Thoracic aorta (tissue), 2 donors: ENCODE data around the gene ORM2. TPM values are rescaled to one million over a fixed set of nuclear protein-coding genes. Genes with fewer than 3 reads are reported as not detected.

Experiments
- ATAC-seq: fragments of 150-250 bp; one replicate; pipeline ENCODE4 v1.8.0; 2017; ENCODE audit warnings: low read depth; ENCODE audit not compliant: insufficient number of reproducible peaks, low FRiP score
- DNase-seq: peaks from one replicate; pipeline ENCODE4 v3.0.0-alpha.2; 2020; ENCODE audit warnings: low spot score
- H3K27ac ChIP-seq, 2 donors: fragments of 200-600 bp; sonication (generic); 1 replicate in 1 of 2; 2 replicates in 1 of 2; pipeline ENCODE4 v1.5.1; 2016; ENCODE audit warnings: mild to moderate bottlenecking in 2 of 2, moderate library complexity in 2 of 2
- H3K27me3 ChIP-seq: fragments of 200-600 bp; sonication (generic); replicated peaks from 2 replicates; pipeline ENCODE4 v1.6.0; 2016; ENCODE audit warnings: mild to moderate bottlenecking; ENCODE audit not compliant: insufficient read depth
- H3K36me3 ChIP-seq: fragments of 200-600 bp; sonication (generic); one replicate; pipeline ENCODE4 v1.5.1; 2016
- H3K4me1 ChIP-seq, 2 donors: fragments of 200-600 bp; sonication (generic); 1 replicate in 1 of 2; 2 replicates in 1 of 2; pipeline versions ENCODE4 v1.5.1 to v1.6.0; 2016; ENCODE audit warnings: low read depth in 2 of 2, mild to moderate bottlenecking in 1 of 2; ENCODE audit not compliant: control insufficient read depth in 1 of 2
- H3K4me3 ChIP-seq: fragments of 200-600 bp; sonication (generic); 2 replicates; pipeline ENCODE4 v1.5.1; 2016; ENCODE audit warnings: mild to moderate bottlenecking
- H3K9me3 ChIP-seq: fragments of 200-600 bp; sonication (generic); 2 replicates; pipeline ENCODE4 v1.5.1; 2016
- CTCF ChIP-seq: fragments of 200-600 bp; sonication (generic); IDR thresholded peaks from one replicate; pipeline ENCODE4 v1.5.1; 2019; ENCODE audit warnings: antibody characterized with exemption
- total RNA-seq, 2 donors: library from RNA; depleted of rRNA; stranded (reverse); fragments of >200 nt; gene quantifications; one replicate each; pipeline versions ENCODE4 v1.1.0 to v1.2.3, GENCODE V29; 2016

Gene ORM2
- total RNA-seq, 2 donors from 2014 or later = not detected

DNA sequence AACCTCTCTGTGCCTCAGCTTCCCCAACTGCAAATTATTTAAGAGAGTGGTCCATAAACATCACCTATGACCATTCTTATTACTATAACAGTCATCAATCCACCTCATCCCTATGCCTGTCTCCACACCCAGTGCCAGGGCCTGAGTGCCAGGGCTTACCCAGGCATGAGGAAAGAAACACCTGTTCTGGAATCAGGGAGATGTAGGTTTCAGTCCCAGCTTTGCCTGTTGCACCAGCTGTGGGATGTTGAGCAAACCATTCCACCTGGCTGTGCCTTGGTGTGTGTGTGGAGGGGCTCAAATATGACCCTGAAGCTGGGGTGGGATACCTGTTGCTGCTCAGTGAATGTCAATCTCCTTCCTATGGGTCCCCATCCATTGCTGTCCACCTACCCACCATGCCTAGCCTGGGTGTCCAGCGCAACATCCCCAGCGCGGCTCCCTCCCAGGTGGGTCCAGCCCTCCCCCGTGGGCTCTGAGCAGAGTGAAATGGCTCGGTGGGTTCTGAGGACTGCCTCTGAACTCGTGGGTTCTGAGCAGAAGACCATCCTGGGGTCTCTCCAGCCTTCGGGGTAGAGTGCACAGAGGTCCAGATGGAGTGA, 41.8 kb downstream of the ORM2 start:
- DNase-seq (no peak), ATAC-seq (no peak)
- no peaks in the 10 kb centered on the region for H3K27me3 ChIP-seq
- no peak for TF ChIP-seq CTCF
- H3K4me1 ChIP-seq = peaks cover 26 to 42% of the 10 kb centered on the region in 2 donors
- H3K9me3 ChIP-seq = no peaks in the 10 kb centered on the region
- H3K27ac ChIP-seq = peak overlapping the region in 1 of 2 donors; percentile 74
- peaks cover 18% of the 10 kb centered on the region for H3K36me3 ChIP-seq
- H3K4me3 ChIP-seq = no peak overlapping the region

DNA sequence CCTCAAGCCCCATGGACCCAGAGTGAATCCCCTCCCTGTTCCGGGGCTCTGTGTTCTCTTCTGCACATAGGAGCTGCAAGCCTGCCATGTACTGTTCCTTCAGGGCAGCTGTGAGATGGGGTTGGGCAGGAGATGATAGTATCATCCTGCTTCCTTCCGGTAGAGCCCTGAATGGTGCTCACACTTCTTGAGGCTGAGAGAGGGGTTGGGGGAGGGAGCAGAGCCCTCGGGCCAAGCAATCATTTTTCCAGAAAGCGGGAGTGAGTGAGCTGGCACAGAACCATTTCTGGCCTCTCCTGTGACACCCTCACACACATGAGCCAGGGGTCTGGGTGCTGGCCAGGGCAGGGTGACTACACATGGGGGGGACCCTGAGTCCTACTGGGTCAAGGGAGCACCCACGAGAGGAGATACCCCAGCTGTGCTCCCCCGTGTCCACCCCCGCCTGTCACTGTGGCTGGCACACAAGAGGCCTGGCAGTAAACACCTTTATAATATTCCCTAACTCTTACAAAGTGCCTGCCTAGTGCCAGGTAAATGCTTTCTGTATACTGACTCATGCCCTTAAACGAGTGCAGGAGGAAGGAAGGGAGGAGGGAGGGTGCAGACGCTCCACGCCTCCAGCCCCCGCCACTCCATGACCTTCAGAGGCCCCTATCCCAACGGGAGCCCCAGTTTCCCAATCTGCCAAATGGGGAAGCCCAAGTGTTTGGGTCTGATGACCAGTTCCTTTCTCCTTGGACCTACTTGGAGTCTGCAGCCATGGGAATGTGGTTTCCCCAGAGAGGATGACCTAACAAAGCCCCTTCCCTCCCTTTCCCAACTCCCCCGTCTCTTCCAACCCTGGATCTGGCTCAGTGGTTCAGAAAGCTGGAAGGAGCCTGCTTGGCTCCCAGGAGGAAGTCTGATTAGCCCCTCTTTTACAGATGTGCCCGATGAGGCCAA, 42.6 kb downstream of the ORM2 start:
- no peak for TF ChIP-seq CTCF
- no peaks in the 10 kb centered on the region for H3K27me3 ChIP-seq
- H3K36me3 ChIP-seq = peaks cover 26% of the 10 kb centered on the region
- peak overlapping the region; percentile 60 to 74 for H3K27ac ChIP-seq
- DNase-seq = no peak
- no peak overlapping the region for H3K4me3 ChIP-seq
- ATAC-seq = peak; percentile 29
- H3K9me3 ChIP-seq = no peaks in the 10 kb centered on the region
- H3K4me1 ChIP-seq = peaks cover 21 to 34% of the 10 kb centered on the region in 2 donors

DNA sequence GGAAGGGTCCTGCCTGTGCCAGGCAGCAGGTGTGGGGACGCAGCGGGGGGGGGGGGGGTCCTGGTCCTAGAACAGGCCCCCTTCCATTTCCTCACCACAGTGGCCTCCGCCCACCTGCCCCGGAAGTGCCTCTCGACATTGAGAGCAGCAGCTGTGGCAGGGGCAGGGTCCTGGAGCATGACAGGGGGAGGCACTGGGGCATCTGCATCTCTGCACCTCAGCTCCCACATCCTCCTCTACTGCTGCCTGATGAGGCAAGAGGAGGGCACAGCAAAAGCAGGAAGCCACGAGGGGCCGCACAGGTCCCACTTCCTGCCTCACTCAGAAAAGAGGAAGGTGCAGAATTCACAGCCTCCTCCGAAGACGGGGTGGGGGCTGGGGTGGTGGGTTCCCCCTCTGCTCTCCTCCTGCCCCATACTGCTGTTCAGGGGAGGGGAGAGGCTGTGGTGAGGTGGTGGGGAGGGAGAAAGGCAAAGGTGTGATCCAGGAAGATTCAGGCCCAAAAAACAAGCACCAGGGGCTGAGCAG, 43.3 kb downstream of the ORM2 start:
- H3K4me1 ChIP-seq = peaks cover 21 to 28% of the 10 kb centered on the region in 2 donors
- H3K27me3 ChIP-seq = no peaks in the 10 kb centered on the region
- H3K9me3 ChIP-seq = no peaks in the 10 kb centered on the region
- peaks cover 31% of the 10 kb centered on the region for H3K36me3 ChIP-seq
- peak overlapping the region; percentile 60 to 74 for H3K27ac ChIP-seq
- ATAC-seq (no peak), DNase-seq (no peak)
- no peak overlapping the region for H3K4me3 ChIP-seq
- no peak for TF ChIP-seq CTCF

DNA sequence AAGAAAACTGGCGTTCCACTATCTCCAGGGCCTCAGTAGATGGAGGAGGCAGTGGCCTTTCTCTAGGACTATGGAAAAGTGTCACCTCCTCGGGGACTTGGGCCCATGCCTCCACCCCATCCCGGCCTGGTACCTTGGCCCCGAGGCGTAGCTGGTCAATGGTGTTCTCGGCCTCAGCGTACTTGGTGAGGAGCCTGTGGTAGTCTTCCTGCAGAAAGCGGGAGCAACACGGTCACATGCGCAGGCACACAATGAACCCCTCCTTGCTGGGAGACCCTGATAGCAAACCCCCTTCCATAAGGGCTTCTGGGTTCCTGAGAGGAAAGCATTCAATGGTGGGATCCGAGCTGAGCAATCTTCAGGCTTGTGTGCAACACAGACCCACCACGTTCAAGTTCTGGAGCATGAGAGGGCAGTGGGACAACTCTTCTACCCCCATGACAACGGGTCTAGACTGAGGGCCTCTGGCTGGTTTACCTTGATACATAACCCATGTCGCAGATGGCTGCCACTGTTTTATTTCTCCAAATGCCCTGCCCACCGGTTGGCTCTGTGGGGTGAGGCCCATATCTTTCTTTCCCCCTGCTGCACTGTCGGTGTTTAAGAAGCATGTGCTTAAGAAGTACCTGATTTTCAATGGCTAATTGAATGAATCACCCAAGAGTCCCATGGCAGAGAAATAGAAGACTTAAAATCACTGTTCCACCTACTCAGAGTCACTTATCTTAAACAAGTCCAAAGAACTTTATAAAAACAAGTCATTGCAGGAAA, 44.5 kb downstream of the ORM2 start:
- H3K4me3 ChIP-seq = no peak overlapping the region
- no peak for ATAC-seq
- TF ChIP-seq CTCF = no peak
- no peak overlapping the region for H3K27ac ChIP-seq
- H3K4me1 ChIP-seq = peaks cover 24 to 38% of the 10 kb centered on the region in 2 donors
- H3K36me3 ChIP-seq = peaks cover 30% of the 10 kb centered on the region
- no peaks in the 10 kb centered on the region for H3K27me3 ChIP-seq
- H3K9me3 ChIP-seq = no peaks in the 10 kb centered on the region
- no peak for DNase-seq
